ENCODE results near the gene IFITM1.
"Not testable (repeated sequence)": the region's sequence is repeated elsewhere in the genome, so short reads cannot be mapped to it uniquely, and the experiment has no call there.

The IFITM1 gene

DNA sequence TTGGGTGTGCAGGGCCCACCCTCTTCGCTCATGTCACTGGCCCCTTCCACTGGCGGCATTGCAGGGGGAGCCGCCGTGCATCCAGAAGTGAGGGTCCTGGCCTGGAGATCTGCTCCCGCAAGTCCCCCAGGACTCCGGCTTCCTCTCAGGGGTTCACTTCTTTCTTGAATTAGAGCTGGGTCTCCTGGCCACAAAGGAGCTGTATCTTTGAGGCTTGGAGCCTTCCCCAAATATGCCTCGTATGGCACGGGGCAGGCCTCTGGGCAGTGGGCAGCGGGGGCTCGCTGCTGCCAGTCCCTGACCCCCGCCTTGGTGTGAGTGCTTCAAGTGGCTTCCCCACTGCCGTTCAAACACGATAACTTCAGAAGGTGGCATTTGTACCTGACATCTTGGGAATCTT lies 14.2 kb downstream of the IFITM1 start:
- no peak for FAIRE-seq

DNA sequence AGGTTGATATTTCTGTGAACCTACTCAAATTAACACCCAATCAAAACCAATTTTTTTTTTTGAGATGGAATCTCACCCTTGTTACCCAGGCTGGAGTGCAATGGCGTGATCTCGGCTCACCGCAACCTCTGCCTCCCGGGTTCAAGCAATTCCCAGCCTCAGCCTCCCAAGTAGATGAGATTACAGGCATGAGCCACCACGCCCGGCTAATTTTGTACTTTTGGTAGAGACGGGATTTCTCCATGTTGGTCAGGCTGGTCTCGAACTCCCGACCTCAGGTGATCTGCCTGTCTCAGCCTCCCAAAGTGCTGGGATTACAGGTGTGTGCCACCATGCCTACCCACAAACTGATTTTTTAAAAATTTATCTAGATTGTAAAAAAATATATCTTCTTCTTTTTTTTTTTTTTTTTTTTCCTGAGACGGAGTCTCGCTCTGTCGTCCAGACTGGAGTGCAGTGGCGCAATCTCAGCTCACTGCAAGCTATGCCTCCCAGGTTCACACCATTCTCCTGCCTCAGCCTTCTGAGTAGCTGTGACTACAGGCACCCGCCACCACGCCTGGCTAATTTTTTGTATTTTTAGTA lies 14.8 kb downstream of the IFITM1 start:
- FAIRE-seq = not testable (repeated sequence)

DNA sequence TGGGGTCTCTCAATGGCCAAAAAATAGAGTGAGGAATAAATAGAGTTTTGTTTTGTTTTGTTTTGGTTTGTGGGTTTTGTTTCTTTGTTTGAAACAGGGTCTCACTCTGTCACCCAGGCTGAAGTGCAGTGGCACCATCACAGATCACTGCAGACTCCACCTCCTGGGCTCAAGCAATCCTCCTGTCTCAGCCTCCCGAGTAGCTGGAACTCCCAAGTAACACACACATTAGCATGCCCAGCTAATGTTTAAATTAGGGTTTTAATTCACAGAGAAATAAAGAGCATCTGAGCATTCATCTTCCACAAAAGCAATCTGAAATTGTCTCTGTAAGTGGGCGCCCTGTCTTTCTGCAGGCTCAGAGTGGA lies 16.0 kb downstream of the IFITM1 start:
- FAIRE-seq = no peak

DNA sequence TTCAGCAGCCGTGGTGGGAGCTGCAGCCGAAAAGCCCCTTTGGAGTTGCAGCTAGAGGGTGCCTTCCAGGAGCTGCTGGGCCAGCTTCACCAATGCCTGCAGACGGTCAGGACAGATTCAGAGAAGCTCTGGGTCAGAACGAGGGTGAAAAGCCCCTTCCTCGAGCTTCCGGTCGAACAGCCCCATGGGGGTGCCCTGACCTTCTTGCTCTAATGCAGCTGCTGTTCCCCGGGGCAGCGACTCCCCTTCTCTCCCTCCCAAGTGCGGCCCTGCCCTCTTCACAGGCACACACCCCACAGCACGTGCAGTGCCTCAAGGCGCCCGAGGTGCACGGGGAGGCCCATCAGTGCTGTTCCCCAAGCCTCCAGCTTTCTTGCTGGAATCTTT lies 16.5 kb downstream of the IFITM1 start:
- no peak for FAIRE-seq

DNA sequence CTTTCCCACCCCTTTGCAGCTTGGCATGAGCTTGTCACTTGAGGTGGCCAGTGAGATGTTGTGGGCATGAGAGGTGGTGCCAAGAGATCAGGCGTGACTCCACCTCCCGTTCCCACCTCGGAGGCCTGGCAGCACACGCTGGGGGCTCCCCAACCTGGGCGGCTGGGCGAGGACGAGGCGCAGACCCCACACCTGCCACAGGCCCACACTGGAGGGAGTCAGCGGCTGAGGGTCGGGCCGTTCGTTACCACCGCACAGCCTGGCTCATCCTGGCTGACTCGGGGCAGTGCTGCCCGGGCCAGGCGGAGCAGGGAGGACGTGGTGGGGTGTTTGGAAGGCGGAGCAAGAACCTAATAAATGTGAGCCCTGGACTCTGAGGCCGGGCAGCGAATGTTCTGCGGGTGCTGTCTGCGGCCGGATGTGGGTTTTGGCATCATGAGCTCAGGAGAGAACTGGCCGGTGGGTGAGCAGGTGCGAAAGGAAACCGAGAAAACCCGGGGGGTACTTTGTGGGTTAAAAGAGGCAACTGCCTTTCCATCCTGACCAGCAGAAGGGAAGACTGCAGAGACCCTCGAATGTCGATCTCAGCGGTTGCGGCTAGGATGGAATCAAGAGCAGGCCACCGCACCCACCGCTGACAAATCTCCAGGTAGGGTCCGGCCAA lies 17.0 kb downstream of the IFITM1 start:
- no peak for FAIRE-seq

DNA sequence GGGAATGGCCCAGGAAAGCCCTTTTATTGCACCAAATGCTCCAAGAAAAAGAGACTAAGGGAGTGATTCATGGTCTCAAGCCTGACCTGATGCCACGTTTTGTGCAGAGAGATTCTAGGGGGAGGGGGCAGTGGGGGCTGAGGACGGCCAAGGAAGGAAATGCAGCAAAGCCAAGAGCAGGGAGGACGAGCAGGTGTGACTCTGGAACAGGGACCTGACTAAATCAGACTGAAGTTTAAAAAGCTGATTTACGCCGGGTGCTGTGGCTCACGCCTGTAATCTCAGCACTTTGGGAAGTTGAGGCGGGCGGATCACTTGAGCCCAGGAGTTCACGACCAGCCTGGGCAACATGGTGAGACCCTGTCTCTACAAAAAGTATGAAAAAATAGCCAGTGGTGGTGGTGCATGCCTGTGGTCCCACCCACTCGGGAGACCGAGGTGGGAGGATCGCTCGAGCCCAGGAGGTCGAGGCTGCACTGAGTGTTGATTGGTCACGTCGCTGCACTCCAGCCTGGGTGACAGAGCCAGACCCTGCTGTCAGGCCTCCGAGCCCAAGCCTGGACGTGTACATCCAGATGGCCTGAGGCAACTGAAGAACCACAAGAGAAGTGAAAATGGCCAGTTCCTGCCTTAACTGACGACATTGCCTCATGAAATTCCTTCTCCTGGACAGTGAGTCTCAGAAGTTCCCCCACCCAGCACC lies 17.7 kb downstream of the IFITM1 start:
- FAIRE-seq = no peak

DNA sequence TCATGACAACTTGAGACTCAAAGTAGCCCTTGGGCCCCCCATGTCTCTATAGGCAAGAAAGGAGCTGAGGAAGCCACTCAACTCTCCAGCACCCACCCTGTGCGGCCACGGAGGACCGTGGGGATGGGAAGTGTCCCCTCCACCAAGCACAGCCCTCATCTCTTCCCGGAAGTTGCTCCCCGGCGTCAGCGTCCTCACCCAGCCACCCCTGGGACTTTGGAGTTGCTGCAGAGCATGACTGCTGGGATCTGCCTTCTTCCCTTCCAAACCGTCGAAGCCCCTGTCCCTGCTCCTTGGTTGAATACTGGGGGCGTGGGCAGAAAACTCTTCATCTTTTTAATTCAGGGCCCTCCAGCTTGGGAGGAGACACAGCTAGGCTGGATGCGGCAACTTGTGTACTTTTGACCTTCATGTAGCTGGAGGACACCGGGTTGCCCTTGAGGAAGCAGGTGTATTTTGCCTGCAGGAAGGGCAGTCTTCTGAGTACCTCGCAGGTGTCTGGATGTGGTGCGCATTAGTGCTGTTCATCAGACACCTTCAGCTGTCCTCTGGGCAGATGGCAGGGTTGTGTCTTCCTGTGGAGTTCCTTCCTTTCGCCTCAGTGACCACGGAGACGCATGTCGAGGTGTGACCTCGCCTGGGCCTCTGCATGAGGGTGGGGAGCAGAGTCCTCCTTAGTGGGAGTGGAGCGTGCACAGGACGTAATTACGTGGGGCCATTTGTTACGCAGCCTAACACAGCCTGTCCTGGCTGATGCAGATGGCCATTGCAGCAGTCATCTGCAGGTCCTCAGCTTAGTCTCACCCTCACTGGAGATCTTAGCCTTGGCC lies 19.0 kb downstream of the IFITM1 start:
- no peak for FAIRE-seq

DNA sequence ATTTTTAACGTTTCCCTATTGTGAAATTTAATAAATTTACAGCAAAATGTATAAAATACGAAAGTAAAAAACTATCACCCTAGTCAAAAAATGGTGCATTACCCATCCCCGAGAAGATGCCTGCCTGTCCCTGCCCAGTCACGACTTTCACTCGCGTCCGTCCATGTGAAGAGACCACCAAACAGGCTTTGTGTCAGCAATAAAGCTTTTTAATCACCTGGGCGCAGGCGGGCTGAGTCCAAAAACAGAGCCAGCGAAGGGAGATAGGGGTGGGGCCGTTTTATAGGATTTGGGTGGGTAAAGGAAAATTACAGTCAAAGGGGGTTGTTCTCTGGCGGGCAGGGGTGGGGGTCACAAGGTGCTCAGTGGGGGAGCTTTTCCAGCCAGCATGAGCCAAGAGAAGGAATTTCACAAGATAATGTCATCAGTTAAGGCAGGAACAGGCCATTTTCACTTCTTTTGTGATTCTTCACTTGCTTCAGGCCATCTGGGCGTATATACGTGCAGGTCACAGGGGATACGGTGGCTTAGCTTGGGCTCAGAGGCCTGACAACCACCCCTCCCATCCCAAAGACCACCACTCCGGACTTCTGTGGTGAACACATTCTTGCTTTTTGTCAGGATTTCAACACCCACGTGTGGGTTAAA lies 19.9 kb downstream of the IFITM1 start:
- FAIRE-seq = not testable (repeated sequence)

DNA sequence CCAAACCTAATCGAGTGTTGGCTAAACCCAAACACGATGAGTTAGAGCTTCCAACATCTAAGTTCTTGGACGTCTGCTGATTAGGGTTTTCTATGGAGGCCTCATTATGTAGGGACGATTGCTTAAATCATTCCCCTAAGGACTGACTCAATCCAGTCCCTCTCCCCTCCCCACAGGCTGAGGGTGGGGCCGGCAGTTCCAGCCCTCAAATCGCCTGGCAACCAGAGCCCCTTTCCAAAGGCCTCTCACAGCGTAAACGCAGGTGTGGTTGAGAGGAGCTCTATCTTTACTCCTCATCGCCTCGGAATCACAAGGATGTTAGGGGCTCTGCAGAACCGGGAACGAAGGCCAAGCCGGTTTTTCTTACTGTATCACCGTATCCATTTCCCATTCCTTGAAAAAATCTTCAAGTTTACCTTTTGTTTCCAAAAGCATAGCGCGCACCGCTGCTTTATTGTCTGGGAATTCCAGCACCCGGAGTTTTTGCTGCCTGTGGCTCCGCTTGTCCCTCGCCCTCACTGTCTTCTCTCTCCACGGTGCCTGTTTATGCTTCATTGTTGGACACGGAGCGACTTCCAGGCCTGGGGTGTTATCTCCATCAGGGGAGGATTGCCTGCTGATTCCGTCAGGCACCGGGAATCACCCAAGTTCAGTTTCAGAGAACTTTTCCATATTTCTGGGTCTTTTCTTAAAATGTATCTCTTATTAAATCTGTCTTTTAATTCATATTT lies 20.6 kb downstream of the IFITM1 start:
- FAIRE-seq = no peak

DNA sequence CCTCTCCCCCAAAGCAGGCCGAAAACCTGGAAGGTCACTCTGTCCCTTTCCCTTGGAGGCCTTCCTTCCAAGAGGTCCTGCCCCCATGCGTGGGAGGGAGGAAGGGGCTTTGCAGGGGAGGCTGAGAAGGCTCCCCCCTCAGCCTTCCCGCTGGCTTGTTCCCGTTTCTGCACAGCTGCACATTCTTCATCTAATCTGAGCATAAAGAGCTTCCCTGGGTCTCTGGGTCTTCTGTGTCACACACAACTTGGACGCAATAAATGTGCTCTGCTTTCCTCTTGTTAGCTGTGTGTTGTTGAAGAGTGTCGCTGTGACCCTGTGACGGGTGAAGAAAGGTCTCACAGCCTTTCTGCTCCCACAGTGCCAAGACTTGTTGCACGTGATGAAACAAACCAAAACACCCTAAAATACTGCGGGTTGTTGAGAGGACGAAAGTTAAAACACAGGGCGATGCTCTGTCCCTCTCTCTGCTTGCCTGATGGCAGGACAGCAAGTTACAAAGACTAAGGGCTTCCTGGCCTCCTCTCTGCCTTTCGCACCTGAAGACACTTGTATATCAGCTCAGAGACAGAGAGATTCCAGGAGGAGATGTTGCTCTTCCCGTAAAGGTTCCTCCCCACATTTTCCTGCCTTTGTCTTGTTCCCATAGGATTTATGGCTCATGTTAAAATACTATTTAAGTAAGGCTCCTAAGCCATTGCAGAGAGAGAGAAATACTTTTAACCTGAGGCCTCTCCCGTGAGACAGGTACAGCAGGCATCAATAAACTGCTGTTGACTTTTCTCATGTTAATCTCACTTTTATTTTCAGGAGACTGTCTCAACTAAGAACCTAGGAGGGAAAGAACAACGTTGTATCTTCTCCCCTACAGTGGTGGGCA lies 22.2 kb downstream of the IFITM1 start:
- FAIRE-seq = no peak

DNA sequence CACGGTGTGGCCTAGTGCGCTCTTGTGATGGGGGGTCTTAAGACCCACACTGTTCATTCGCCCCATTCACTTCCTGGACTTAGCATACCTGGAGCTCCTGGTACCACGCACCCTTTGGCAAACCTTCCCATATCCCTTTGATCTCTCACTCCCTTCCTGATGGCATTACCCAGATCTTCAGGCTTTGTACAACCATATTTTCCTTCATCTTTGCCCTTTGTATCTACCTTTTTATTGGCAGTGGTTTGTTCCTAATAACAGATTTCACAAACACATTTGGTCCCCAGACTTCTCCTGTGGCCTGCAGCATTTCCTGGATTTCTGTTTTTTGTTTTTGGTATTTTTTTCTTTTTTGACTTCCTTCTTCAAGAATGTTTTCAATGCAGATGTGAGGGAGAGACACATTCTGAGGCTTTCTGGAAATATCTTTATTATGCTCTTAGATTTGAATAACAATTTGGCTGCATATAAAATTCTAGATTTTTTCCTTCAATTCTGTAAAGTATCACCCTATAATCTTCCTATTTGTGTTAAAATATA lies 22.9 kb downstream of the IFITM1 start:
- no peak for FAIRE-seq

DNA sequence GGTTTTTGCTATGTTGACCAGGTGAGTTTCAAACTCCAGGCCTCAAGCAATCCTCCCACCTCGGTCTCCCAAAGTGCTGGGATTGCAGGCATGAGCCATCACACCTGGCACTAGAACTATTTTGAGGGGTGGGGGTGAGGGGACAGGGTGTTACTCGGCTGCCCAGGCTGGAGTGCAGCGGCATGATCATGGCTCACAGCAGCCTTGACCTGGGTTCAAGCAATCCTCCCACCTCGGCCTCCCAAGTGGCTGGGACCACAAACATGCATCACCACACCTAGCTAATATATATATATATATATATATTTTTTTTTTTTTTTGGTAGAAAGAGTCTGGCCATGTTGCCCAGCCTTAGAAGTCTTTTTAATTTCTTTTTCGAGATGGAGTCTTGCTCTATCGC lies 23.9 kb downstream of the IFITM1 start:
- no peak for FAIRE-seq

DNA sequence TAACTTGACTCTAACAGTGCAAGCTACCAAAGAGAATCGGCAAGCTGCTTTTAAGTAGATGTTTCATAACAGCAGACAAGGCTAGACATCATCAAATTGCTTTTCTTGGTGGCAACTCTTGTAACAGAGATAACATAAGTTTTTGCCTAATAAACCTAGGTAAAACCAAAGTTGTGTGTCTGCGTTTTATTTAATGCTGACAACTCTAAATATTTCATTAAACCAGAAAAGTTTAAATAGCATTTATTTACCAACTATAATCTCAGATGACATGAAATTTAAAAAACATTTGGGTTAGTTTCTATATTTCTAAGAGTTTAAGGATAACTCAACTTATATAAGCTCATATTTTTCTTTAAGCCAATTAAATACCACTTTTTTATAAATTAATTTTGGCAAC lies 26.1 kb downstream of the IFITM1 start:
- FAIRE-seq = no peak

DNA sequence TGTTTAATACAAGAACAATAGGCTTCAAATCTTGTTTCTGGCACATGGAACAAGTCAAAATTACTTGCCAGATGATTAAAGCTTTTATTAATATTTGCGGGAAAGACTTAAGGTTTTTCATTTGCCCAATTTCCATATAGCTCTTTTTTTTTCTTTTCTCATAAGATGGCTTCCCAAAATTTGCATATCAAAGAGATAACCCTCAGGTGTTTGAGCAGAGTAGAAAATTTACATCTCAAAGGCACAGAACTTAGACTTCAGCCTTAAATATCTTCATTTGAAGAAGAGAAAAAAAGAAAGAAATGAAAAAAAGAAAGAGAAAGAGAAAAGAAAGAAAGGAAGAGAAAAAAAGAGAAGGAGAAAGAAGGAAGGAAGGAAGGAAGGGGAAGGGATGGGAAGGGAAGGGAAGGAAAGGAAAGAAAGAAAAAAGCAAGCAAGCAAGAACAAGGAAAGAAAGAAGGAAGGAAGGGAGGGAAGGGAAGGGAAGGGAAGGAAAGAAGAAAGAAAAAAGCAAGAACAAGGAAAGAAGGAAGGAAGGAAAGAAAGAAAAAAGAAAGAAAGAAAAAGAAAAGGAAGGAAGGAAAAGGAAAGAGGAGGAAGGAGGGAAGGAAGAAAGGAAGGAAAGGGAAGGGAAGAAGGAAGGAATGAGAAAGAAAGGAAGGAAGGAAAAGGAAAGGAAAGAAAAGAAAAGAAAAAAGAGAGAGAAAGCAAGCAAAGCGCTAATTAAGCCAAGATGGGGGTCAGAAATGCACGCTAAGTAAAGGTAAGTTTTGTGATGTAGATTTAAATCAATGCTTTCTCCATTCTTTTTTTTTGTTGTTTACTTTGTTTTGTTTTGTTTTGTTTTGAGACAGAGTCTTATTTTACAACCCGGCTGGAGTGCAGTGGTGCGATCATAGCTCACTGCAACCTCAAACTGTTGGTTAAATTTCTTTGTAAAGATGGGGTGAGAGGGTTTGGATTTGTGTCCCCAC lies 27.0 kb downstream of the IFITM1 start:
- no peak for FAIRE-seq

DNA sequence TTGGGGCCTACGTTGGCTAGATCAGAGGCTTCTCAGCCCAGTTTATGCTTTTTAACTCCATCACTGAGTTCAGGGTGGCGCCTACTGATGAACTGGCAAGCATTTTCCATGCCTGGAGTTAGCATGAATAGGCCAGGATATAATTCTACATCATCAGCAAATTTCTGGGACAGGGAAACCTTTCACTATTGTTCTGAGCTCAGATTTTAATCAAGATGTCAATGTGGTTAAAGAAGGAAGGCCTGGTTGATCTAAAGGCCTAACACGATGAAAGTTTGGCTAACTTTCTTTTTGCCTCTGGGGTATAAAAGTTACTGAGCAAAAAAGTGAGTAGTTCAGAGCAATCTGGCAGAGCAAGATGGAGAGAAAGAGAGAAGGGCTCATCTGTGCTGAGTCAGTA lies 28.5 kb downstream of the IFITM1 start:
- no peak for FAIRE-seq

DNA sequence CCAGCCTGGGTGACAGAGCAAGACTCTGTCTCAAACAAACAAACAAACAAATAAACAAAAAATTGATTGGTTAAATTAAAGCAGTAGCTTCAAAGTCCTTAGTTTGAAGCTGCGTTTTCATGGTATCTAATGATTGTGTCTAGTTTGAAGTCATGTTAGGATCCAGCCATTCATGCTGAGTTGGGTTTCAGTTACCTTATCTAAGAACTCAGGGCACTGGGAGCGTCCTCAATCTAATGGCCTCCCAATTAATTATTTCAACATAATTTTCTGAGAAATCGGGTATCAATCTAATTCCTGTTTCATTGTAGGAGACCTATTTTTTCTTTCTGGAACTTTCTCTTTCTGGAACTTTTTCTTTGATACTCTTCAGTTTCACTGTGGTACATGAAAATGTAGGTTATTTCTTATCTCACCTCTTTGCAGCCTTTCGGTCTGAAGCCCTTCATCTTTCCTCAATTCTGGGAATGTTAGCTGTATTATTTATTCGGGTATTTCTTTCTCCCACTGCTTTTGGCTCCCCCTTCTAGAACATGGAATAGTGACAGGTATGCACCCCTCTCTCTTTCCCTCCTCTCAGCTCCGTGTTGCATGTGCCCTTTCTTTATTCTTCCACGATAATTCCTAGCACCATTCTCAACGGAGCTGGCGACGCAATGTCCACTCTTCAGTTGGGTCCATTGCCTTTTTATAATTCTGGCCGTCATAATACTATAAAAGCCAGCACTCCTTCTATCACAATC lies 31.2 kb downstream of the IFITM1 start:
- no peak for FAIRE-seq

DNA sequence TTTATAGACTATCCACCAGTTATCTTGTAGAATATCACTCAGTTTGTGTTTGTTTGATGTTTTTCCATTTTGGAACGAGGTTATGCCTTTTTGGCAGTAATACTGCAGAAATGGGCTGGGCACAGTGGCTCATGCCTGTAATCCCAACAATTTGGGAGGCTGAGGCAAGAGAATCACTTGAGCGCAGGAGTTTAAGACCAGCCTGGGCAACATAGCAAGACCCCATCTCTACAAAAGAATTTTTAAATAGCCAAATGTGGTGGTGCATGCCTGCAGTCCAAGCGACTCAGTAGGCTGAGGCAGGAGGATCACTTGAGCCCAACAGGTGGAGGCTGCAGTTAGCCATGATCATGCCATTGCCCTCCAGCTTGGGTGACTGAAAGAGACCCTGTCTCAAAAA lies 32.7 kb downstream of the IFITM1 start:
- no peak for FAIRE-seq

DNA sequence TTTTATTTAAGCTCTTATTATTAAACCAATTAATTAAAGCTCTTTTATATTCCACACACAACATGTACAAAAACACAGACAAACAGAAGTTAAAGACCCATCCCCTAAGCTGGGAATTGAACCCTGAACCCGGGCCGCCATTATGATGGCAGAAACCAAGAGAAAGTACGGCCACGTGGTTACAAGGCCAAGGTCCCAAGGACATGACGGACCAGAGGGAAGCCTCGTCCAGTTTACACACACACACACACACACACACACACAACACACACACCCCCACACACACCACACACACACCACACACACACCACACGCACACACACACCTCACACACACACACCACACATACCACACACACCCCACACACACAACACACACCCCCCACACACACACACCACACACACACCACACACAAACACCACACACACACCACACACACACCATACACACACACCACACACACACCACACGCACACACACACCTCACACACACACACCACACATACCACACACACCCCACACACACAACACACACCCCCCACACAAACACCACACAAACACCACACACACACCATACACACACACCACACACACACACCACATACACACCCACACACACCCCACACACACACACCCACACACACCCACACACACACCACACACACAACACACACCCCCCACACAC lies 35.6 kb downstream of the IFITM1 start:
- not testable (repeated sequence) for FAIRE-seq

Measured in TTC549 (cell line).